ENCODE data around the gene RAB5B.

- no peak for TF ChIP-seq CTCF (IDR thresholded peaks at IDR 0.05; ENCODE audit: extremely low read depth in 1 of 2, insufficient read depth in 1 of 2, low read depth in 1 of 2, low read length in 2 of 2)
- TF ChIP-seq EZH2 (IDR thresholded peaks at IDR 0.05; ENCODE audit: borderline replicate concordance, low read depth, low read length, severe bottlenecking): no peak
- no peak for TF ChIP-seq POLR2A (IDR thresholded peaks at IDR 0.05; ENCODE audit: low read depth, low read length)
- TF ChIP-seq POLR2AphosphoS5 (IDR thresholded peaks at IDR 0.05; ENCODE audit: insufficient read depth, low read depth, low read length): no peak
- no peak for TF ChIP-seq MAX (IDR thresholded peaks at IDR 0.05; ENCODE audit: insufficient read depth, insufficient read length)
- TF ChIP-seq FOS (IDR thresholded peaks at IDR 0.05; ENCODE audit: borderline replicate concordance, insufficient read depth, low read length): no peak
- TF ChIP-seq MYC (IDR thresholded peaks at IDR 0.05; ENCODE audit: low read depth, low read length): no peak
- TF ChIP-seq GATA2 (IDR thresholded peaks at IDR 0.05; ENCODE audit: insufficient read depth, insufficient read length, low read depth, low read length): no peak
- TF ChIP-seq JUN (IDR thresholded peaks at IDR 0.05; ENCODE audit: borderline replicate concordance, insufficient read depth, insufficient read length, low read depth): no peak
These were observed 16.6 kb upstream of the RAB5B start for GRCh38 chr12:55957106-55957859.

All from endothelial cell of umbilical vein (primary cell).